ENCODE measurements around the gene PAM.

PAM gene

GRCh38 chr5:102733534-102733933, 21.6 kb upstream of the PAM start:
- no peak for DNase-seq
- Histone ChIP-seq H3K9me3 (no peaks in the 10 kb centered on the region), H3K4me3 (ENCODE audit: low read depth, low read length) (no peak overlapping the region), H3K36me3 (no peaks in the 10 kb centered on the region), H3K4me1 (peaks cover 6% of the 10 kb centered on the region), H3K27me3 (no peaks in the 10 kb centered on the region)
- no peak for TF ChIP-seq CTCF (IDR thresholded peaks at IDR 0.05; ENCODE audit: low read depth, low read length)

GRCh38 chr5:102737161-102737560, 17.9 kb upstream of the PAM start:
- no peaks in the 10 kb centered on the region for H3K36me3 ChIP-seq
- no peak overlapping the region for H3K4me3 ChIP-seq (ENCODE audit: low read depth, low read length)
- peaks cover 6% of the 10 kb centered on the region for H3K4me1 ChIP-seq
- H3K27me3 ChIP-seq = no peaks in the 10 kb centered on the region
- DNase-seq = no peak
- no peaks in the 10 kb centered on the region for H3K9me3 ChIP-seq
- no peak for TF ChIP-seq CTCF (IDR thresholded peaks at IDR 0.05; ENCODE audit: low read depth, low read length)

- TF ChIP-seq CTCF (IDR thresholded peaks at IDR 0.05; ENCODE audit: low read depth, low read length) = no peak
- H3K27me3 ChIP-seq = no peaks in the 10 kb centered on the region
- H3K36me3 ChIP-seq = no peaks in the 10 kb centered on the region
- DNase-seq = no peak
- H3K4me3 ChIP-seq (ENCODE audit: low read depth, low read length) = no peak overlapping the region
- H3K4me1 ChIP-seq = peaks cover 6% of the 10 kb centered on the region
- no peaks in the 10 kb centered on the region for H3K9me3 ChIP-seq
Observed at GRCh38 chr5:102737805-102738469, 17.2 kb upstream of the PAM start.

DNA sequence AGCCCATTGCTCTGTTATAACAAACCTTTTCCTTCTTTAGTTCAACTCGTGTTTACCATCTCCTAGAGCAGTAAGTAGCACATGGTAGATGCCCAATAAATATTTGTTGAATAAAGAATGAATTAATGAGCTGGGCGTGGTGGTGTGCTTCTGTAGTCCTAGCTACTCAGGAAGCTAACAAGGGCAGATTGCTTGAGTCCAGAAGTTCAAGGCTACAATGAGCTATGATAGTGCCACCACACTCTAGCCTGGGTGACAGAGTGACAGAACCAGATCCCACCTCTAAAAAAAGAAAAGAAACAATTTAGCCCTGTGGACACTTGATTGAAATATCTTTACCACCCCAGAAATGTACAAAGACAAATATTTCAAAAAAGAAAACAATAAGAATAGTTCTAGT, 14.6 kb upstream of the PAM start:
- Histone ChIP-seq H3K36me3 (no peaks in the 10 kb centered on the region), H3K27me3 (no peaks in the 10 kb centered on the region), H3K4me1 (no peaks in the 10 kb centered on the region), H3K4me3 (ENCODE audit: low read depth, low read length) (no peak overlapping the region), H3K9me3 (no peaks in the 10 kb centered on the region)
- no peak for TF ChIP-seq CTCF (IDR thresholded peaks at IDR 0.05; ENCODE audit: low read depth, low read length)
- DNase-seq = no peak

- H3K4me3 ChIP-seq (ENCODE audit: low read depth, low read length) = no peak overlapping the region
- H3K9me3 ChIP-seq = no peaks in the 10 kb centered on the region
- no peak for TF ChIP-seq CTCF (IDR thresholded peaks at IDR 0.05; ENCODE audit: low read depth, low read length)
- H3K4me1 ChIP-seq = no peaks in the 10 kb centered on the region
- H3K27me3 ChIP-seq = no peaks in the 10 kb centered on the region
- no peaks in the 10 kb centered on the region for H3K36me3 ChIP-seq
- no peak for DNase-seq
Observed at GRCh38 chr5:102742215-102742614, 12.9 kb upstream of the PAM start.

DNA sequence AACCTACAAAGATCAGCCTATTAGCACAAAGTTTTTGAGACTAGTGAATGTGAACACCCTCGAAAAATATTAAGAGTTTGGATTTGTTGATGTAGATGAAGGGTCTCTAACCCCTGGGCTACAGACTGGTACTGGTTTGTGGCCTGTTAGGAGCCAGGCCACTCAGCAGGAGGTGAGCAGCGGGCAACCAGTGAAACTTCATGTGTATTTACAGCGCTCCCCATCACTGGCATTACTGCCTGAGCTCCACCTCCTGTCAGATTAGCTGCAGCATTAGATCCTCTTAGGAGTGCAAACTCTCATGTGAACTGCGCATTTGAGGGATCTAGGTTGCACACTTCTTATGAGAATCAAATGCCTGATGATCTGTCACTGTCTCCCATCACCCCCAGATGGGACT, 11.2 kb upstream of the PAM start:
- Histone ChIP-seq H3K4me3 (ENCODE audit: low read depth, low read length) (no peak overlapping the region), H3K9me3 (no peaks in the 10 kb centered on the region), H3K36me3 (no peaks in the 10 kb centered on the region), H3K4me1 (no peaks in the 10 kb centered on the region), H3K27me3 (no peaks in the 10 kb centered on the region)
- no peak for DNase-seq
- TF ChIP-seq CTCF (IDR thresholded peaks at IDR 0.05; ENCODE audit: low read depth, low read length) = no peak

Data from BE2C (cell line).